ENCODE data around the gene PEX16. TPM values are rescaled to one million over a fixed set of nuclear protein-coding genes. Genes with fewer than 3 reads are reported as not detected.

PEX16 gene
- total and polyA plus RNA-seq, 2 of the 13 experiments (the other 11 are each of a cell fraction or from before 2014, with no cell fraction given): 12.5 to 21.8 TPM

DNA sequence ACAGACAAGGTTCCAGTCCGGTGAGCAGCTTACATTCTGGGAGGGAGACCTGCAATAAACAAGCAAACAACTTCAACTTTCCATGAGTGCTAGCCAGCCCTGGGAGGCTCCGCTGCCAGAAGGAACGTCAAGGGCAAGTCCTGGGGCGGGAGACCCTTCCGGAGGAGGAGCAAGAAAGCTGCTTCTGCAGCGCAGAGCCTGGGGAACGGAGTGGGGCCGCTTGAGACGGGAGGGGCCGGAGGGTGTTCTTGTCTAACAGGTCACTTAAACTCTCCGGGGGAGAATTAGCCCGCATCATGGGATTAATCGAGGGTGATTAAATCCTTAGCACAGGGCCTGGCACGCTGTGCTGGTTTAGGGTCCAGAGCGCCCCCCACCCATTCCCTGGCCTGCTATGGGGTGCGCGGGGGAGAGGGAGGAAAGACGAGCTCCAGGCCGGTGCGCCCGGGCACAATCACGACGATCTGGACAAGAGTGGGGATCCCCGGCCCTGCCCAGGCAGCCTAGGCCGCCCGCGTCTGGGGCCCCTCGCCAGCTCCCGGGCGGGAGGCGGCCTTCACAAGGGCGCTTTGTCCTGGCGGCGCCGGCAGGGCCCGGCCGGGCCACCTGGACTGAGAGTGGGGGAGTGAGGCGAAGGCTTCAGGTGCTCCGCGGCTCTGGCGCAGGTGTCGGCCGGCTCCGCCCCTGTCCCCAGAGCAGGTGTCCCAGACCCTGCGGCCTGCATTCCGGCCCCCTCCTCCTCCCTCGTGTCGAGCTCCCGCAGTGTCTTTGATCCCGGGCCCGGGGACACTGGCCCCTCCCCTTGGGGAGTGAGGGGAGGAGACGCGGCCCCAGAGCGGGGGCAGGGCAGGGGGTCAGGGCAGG is 4.1 kb upstream of the PEX16 start (continued):
- TF ChIP-seq, protein P1, sequence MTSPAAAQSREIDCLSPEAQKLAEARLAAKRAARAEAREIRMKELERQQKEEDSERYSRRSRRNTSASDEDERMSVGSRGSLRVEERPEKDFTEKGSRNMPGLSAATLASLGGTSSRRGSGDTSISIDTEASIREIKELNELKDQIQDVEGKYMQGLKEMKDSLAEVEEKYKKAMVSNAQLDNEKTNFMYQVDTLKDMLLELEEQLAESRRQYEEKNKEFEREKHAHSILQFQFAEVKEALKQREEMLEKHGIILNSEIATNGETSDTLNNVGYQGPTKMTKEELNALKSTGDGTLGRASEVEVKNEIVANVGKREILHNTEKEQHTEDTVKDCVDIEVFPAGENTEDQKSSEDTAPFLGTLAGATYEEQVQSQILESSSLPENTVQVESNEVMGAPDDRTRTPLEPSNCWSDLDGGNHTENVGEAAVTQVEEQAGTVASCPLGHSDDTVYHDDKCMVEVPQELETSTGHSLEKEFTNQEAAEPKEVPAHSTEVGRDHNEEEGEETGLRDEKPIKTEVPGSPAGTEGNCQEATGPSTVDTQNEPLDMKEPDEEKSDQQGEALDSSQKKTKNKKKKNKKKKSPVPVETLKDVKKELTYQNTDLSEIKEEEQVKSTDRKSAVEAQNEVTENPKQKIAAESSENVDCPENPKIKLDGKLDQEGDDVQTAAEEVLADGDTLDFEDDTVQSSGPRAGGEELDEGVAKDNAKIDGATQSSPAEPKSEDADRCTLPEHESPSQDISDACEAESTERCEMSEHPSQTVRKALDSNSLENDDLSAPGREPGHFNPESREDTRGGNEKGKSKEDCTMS (CRISPR knock-in tag; conservative IDR thresholded peaks at IDR 0.05): no peak
- TF ChIP-seq, protein P2, sequence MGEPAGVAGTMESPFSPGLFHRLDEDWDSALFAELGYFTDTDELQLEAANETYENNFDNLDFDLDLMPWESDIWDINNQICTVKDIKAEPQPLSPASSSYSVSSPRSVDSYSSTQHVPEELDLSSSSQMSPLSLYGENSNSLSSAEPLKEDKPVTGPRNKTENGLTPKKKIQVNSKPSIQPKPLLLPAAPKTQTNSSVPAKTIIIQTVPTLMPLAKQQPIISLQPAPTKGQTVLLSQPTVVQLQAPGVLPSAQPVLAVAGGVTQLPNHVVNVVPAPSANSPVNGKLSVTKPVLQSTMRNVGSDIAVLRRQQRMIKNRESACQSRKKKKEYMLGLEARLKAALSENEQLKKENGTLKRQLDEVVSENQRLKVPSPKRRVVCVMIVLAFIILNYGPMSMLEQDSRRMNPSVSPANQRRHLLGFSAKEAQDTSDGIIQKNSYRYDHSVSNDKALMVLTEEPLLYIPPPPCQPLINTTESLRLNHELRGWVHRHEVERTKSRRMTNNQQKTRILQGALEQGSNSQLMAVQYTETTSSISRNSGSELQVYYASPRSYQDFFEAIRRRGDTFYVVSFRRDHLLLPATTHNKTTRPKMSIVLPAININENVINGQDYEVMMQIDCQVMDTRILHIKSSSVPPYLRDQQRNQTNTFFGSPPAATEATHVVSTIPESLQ (CRISPR knock-in tag; conservative IDR thresholded peaks at IDR 0.05): no peak
- no peak for TF ChIP-seq ZNF274 (CRISPR knock-in tag; IDR thresholded peaks at IDR 0.05)
- no peak for TF ChIP-seq ZNF703 (CRISPR knock-in tag; IDR thresholded peaks at IDR 0.05; ENCODE audit: borderline replicate concordance)
- no peak for TF ChIP-seq NFIC (IDR thresholded peaks at IDR 0.05; ENCODE audit: low read length)
- TF ChIP-seq ZNF292 (CRISPR knock-in tag; IDR thresholded peaks at IDR 0.05; ENCODE audit: borderline replicate concordance, low read depth): no peak
- TF ChIP-seq ZNF850 (CRISPR knock-in tag; conservative IDR thresholded peaks at IDR 0.05): no peak
- no peak for TF ChIP-seq ZNF674 (CRISPR knock-in tag; IDR thresholded peaks at IDR 0.05; ENCODE audit: low read depth)
- peak; percentile 69; the same call in 1 of the 2 replicates for TF ChIP-seq MYC (CRISPR knock-in tag; IDR thresholded peaks at IDR 0.05; ENCODE audit: borderline replicate concordance)
- TF ChIP-seq, protein P3, sequence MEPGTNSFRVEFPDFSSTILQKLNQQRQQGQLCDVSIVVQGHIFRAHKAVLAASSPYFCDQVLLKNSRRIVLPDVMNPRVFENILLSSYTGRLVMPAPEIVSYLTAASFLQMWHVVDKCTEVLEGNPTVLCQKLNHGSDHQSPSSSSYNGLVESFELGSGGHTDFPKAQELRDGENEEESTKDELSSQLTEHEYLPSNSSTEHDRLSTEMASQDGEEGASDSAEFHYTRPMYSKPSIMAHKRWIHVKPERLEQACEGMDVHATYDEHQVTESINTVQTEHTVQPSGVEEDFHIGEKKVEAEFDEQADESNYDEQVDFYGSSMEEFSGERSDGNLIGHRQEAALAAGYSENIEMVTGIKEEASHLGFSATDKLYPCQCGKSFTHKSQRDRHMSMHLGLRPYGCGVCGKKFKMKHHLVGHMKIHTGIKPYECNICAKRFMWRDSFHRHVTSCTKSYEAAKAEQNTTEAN (CRISPR knock-in tag; conservative IDR thresholded peaks at IDR 0.05): no peak
- TF ChIP-seq ZNF569 (CRISPR knock-in tag; IDR thresholded peaks at IDR 0.05; ENCODE audit: borderline replicate concordance): no peak
- TF ChIP-seq, protein P4, sequence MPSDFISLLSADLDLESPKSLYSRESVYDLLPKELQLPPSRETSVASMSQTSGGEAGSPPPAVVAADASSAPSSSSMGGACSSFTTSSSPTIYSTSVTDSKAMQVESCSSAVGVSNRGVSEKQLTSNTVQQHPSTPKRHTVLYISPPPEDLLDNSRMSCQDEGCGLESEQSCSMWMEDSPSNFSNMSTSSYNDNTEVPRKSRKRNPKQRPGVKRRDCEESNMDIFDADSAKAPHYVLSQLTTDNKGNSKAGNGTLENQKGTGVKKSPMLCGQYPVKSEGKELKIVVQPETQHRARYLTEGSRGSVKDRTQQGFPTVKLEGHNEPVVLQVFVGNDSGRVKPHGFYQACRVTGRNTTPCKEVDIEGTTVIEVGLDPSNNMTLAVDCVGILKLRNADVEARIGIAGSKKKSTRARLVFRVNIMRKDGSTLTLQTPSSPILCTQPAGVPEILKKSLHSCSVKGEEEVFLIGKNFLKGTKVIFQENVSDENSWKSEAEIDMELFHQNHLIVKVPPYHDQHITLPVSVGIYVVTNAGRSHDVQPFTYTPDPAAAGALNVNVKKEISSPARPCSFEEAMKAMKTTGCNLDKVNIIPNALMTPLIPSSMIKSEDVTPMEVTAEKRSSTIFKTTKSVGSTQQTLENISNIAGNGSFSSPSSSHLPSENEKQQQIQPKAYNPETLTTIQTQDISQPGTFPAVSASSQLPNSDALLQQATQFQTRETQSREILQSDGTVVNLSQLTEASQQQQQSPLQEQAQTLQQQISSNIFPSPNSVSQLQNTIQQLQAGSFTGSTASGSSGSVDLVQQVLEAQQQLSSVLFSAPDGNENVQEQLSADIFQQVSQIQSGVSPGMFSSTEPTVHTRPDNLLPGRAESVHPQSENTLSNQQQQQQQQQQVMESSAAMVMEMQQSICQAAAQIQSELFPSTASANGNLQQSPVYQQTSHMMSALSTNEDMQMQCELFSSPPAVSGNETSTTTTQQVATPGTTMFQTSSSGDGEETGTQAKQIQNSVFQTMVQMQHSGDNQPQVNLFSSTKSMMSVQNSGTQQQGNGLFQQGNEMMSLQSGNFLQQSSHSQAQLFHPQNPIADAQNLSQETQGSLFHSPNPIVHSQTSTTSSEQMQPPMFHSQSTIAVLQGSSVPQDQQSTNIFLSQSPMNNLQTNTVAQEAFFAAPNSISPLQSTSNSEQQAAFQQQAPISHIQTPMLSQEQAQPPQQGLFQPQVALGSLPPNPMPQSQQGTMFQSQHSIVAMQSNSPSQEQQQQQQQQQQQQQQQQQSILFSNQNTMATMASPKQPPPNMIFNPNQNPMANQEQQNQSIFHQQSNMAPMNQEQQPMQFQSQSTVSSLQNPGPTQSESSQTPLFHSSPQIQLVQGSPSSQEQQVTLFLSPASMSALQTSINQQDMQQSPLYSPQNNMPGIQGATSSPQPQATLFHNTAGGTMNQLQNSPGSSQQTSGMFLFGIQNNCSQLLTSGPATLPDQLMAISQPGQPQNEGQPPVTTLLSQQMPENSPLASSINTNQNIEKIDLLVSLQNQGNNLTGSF (CRISPR knock-in tag; IDR thresholded peaks at IDR 0.05): no peak
- no peak; the same call in 1 of the 2 replicates for TF ChIP-seq RXRB (CRISPR knock-in tag; IDR thresholded peaks at IDR 0.05; ENCODE audit: borderline replicate concordance)
- no peak for TF ChIP-seq MIXL1 (CRISPR knock-in tag; IDR thresholded peaks at IDR 0.05)
- TF ChIP-seq PCBP1 (IDR thresholded peaks at IDR 0.05; ENCODE audit: borderline replicate concordance, low read depth, low read length): 0 out of 2 replicates have a peak, but pooled peaks have one; percentile 44
- peak; percentile 20 for TF ChIP-seq SRSF1 (optimal IDR thresholded peaks at IDR 0.05; ENCODE audit: low read depth, low read length)
- TF ChIP-seq ZFP37 (CRISPR knock-in tag; IDR thresholded peaks at IDR 0.05; ENCODE audit: borderline replicate concordance): no peak
- TF ChIP-seq ZNF224 (CRISPR knock-in tag; IDR thresholded peaks at IDR 0.05): no peak
